Measurements from ENCODE around the gene MEPCE. TPM values are rescaled to one million over a fixed set of nuclear protein-coding genes. Genes with fewer than 3 reads are reported as not detected.
A peak's percentile ranks its signal among the peaks of the same experiment; 100 is the strongest.

Gene MEPCE
- polyA plus RNA-seq, 1 donor (not counting 4 experiments of a cell fraction or from before 2014, with no cell fraction given), result 10.6 TPM

DNA sequence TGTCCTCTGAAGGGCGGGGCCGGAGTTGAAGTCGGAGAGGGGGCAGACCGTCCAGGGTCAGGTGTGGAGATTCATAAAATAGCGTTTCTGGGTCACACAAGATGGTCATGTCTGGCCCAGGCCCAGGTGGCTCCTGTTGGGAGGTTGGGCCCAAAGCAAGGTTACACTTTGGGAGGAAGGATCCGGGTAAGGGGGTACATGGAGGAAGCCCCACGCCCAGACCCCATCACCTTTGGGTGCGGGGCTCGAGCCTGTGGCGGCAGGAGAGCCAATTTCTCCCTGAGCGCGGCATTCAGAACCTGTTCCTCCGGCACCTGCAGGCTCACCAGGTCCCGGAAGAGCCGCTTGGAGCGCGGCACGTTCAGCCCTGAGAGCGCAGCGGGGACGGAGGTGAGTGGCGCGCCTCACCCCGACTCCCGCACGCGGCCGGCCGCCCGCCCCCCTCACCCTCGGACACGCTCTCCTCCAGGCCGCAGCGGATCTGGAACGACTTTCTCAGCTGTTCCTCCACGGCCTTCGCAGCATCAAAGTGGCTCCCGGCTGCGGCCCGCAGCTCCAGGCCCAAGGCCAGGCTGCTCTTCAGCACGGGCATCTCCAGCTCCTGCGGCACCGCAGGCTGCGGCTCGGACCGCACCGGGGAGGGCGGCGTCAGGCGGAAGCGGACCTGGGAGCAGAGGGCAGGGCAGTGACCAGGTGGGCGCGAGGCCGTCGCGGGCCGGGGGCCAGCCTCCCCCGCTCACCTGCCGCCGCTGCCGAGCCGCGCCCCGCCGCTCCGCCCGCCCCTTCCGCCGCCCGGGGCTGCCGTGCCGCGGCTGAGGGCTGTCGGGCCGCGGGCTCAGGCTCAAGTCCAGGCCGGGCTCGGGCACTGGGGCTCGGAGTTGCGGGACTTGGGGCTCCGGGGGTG, 6.0 kb downstream of the MEPCE start:
- no peak for DNase-seq (ENCODE audit: low read depth, low spot score)
- Histone ChIP-seq H3K9me3 (ENCODE audit: control insufficient read depth, low read depth, low read length) (no peaks in the 10 kb centered on the region), H3K4me2 (ENCODE audit: control insufficient read depth, extremely low read depth, insufficient read depth, low read depth, low read length) (peak overlapping the region; percentile 82), H3K4me3 (ENCODE audit: control insufficient read depth in 2 of 3, extremely low read depth in 1 of 3, insufficient read depth in 2 of 3, low read depth in 1 of 3, low read length in 3 of 3) (peak overlapping the region; percentile 76 to 77 (median 77)), H4K20me1 (ENCODE audit: control insufficient read depth, extremely low read depth, insufficient read depth, low read length) (peaks cover 4% of the 10 kb centered on the region), H3K36me3 (ENCODE audit: control insufficient read depth in 2 of 2, extremely low read depth in 1 of 2, insufficient read depth in 2 of 2, low read length in 2 of 2) (peaks cover 9 to 40% of the 10 kb centered on the region in 2 experiments), H3K9me1 (ENCODE audit: control insufficient read depth, extremely low read depth, insufficient read depth, low read length) (peaks cover 3% of the 10 kb centered on the region), H3K27me3 (ENCODE audit: control insufficient read depth, extremely low read depth, insufficient read depth, low read length) (no peaks in the 10 kb centered on the region), H3K4me1 (ENCODE audit: control insufficient read depth, extremely low read depth, insufficient read depth, low read length) (peaks cover 23% of the 10 kb centered on the region), H3K79me2 (ENCODE audit: control insufficient read depth, insufficient read depth, low read length) (peaks cover 47% of the 10 kb centered on the region), H3K27ac (ENCODE audit: control insufficient read depth, insufficient read depth, low read length) (peak overlapping the region; percentile 81), H3K9ac (ENCODE audit: control insufficient read depth, extremely low read depth, insufficient read depth, low read length) (peak overlapping the region; percentile 89), H2AFZ (ENCODE audit: control insufficient read depth, low read length) (peak overlapping the region; percentile 43)
- TF ChIP-seq EZH2 (IDR thresholded peaks at IDR 0.05; ENCODE audit: low read length), result no peak
- TF ChIP-seq, protein P1, sequence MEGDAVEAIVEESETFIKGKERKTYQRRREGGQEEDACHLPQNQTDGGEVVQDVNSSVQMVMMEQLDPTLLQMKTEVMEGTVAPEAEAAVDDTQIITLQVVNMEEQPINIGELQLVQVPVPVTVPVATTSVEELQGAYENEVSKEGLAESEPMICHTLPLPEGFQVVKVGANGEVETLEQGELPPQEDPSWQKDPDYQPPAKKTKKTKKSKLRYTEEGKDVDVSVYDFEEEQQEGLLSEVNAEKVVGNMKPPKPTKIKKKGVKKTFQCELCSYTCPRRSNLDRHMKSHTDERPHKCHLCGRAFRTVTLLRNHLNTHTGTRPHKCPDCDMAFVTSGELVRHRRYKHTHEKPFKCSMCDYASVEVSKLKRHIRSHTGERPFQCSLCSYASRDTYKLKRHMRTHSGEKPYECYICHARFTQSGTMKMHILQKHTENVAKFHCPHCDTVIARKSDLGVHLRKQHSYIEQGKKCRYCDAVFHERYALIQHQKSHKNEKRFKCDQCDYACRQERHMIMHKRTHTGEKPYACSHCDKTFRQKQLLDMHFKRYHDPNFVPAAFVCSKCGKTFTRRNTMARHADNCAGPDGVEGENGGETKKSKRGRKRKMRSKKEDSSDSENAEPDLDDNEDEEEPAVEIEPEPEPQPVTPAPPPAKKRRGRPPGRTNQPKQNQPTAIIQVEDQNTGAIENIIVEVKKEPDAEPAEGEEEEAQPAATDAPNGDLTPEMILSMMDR (optimal IDR thresholded peaks at IDR 0.05 in 1 of 3, IDR thresholded peaks at IDR 0.05 in 1 of 3, conservative IDR thresholded peaks at IDR 0.05 in 1 of 3; ENCODE audit: extremely low read depth in 1 of 3, insufficient read depth in 2 of 3, low read length in 3 of 3), result no peak
- no peak for FAIRE-seq
- dilution Hi-C loops (cut with MboI; ENCODE audit: extremely low pct_ligation_motif_present, low sequenced_read_pairs), result no loop called here

DNA sequence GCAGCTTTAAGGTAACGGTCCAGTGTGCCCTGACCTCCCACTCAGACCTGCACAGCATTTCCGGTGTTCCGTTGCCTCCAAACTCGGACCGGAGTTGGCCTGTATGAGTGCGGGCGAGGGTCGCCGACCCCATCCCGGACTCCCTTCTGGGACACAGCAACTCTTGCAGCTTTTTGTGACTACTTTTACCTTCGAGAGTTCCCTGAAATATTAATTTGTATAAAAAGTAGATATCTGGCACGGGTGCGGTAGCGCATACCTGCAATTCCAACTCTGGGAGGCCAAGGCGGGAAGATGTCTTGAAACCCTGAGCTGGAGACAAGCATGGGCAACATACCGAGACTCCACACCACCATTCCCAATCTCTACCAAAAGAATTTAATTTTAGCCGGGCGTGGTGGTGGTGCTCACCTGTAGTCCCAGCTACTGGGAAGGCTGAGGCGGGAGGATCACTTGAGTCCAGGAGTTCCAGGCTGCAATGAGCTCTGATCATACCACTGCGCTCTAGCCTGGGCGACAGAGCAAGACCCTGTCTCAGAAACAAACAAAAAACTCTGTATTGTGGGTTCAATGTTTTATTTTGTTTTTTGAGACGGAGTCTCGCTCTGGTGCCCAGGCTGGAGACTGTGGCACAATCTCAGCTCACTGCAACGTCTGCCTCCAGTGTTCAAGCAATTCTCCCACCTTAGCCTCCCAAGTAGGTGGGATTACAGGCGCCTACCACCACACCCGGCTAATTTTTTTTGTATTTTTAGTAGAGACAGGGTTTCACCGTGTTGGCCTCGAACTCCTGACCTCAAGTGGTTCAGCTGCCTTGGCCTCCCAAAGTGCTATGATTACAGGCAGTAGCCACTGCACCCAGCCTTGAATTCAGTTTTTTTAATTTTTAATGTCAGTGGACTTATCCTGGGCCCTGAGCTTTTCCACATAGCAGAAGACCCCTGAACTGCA, 7.8 kb downstream of the MEPCE start:
- no peak overlapping the region for H3K27ac ChIP-seq (ENCODE audit: control insufficient read depth, insufficient read depth, low read length)
- TF ChIP-seq, protein P1 (optimal IDR thresholded peaks at IDR 0.05 in 1 of 3, IDR thresholded peaks at IDR 0.05 in 1 of 3, conservative IDR thresholded peaks at IDR 0.05 in 1 of 3; ENCODE audit: extremely low read depth in 1 of 3, insufficient read depth in 2 of 3, low read length in 3 of 3), result no peak
- TF ChIP-seq EZH2 (IDR thresholded peaks at IDR 0.05; ENCODE audit: low read length), result no peak
- H3K9me1 ChIP-seq (ENCODE audit: control insufficient read depth, extremely low read depth, insufficient read depth, low read length), result no peaks in the 10 kb centered on the region
- no peak overlapping the region for H2AFZ ChIP-seq (ENCODE audit: control insufficient read depth, low read length)
- H4K20me1 ChIP-seq (ENCODE audit: control insufficient read depth, extremely low read depth, insufficient read depth, low read length), result no peaks in the 10 kb centered on the region
- peak overlapping the region; percentile 89 for H3K9ac ChIP-seq (ENCODE audit: control insufficient read depth, extremely low read depth, insufficient read depth, low read length)
- H3K36me3 ChIP-seq (ENCODE audit: control insufficient read depth in 2 of 2, extremely low read depth in 1 of 2, insufficient read depth in 2 of 2, low read length in 2 of 2), result peaks cover 7 to 28% of the 10 kb centered on the region in 2 experiments
- H3K4me3 ChIP-seq (ENCODE audit: control insufficient read depth in 2 of 3, extremely low read depth in 1 of 3, insufficient read depth in 2 of 3, low read depth in 1 of 3, low read length in 3 of 3), result no peak overlapping the region
- FAIRE-seq (no peak), DNase-seq (ENCODE audit: low read depth, low spot score) (no peak)
- dilution Hi-C loops (cut with MboI; ENCODE audit: extremely low pct_ligation_motif_present, low sequenced_read_pairs), result no loop called here
- H3K4me2 ChIP-seq (ENCODE audit: control insufficient read depth, extremely low read depth, insufficient read depth, low read depth, low read length), result peak overlapping the region; percentile 82
- no peaks in the 10 kb centered on the region for H3K9me3 ChIP-seq (ENCODE audit: control insufficient read depth, low read depth, low read length)
- H3K4me1 ChIP-seq (ENCODE audit: control insufficient read depth, extremely low read depth, insufficient read depth, low read length), result peaks cover 6% of the 10 kb centered on the region
- peaks cover 31% of the 10 kb centered on the region for H3K79me2 ChIP-seq (ENCODE audit: control insufficient read depth, insufficient read depth, low read length)
- no peaks in the 10 kb centered on the region for H3K27me3 ChIP-seq (ENCODE audit: control insufficient read depth, extremely low read depth, insufficient read depth, low read length)
